HG03045 (cell line): ENCODE measurements around the gene AGFG2.
A peak's percentile ranks its signal among the peaks of the same experiment; 100 is the strongest.
"Not testable (repeated sequence)": the region's sequence is repeated elsewhere in the genome, so short reads cannot be mapped to it uniquely, and the experiment has no call there.

ENCODE experiments used
- ATAC-seq: cut with Tn5 transposase; IDR thresholded peaks from one replicate; pipeline ENCODE4 v1.9.1; 2021; ENCODE audit warnings: mild to moderate bottlenecking, moderate library complexity; ENCODE audit not compliant: unreplicated experiment

Gene AGFG2

GRCh38 chr7:100520138-100520537 is 18.9 kb upstream of the AGFG2 start:
- no peak for ATAC-seq

GRCh38 chr7:100521076-100521475 is 17.9 kb upstream of the AGFG2 start:
- ATAC-seq, result no peak

- not testable (repeated sequence) for ATAC-seq
Observed at GRCh38 chr7:100521909-100522593, 17.0 kb upstream of the AGFG2 start.

GRCh38 chr7:100523192-100523591 is 15.8 kb upstream of the AGFG2 start:
- not testable (repeated sequence) for ATAC-seq

GRCh38 chr7:100528108-100528866 is 10.7 kb upstream of the AGFG2 start:
- not testable (repeated sequence) for ATAC-seq

GRCh38 chr7:100532165-100533022 is 6.6 kb upstream of the AGFG2 start:
- no peak for ATAC-seq

- not testable (repeated sequence) for ATAC-seq
Observed at GRCh38 chr7:100535982-100536381, 3.0 kb upstream of the AGFG2 start.

- not testable (repeated sequence) for ATAC-seq
Observed at GRCh38 chr7:100536695-100537094, 2.3 kb upstream of the AGFG2 start.

- no peak for ATAC-seq
Observed at GRCh38 chr7:100538348-100538653, 702 bp upstream of the AGFG2 start.

GRCh38 chr7:100539436-100540006 is 518 bp downstream of the AGFG2 start:
- no peak for ATAC-seq

- no peak for ATAC-seq
Observed at GRCh38 chr7:100540073-100540723, 1.2 kb downstream of the AGFG2 start.

GRCh38 chr7:100541309-100541708 is 2.3 kb downstream of the AGFG2 start:
- ATAC-seq, result not testable (repeated sequence)

GRCh38 chr7:100543586-100543985 is 4.6 kb downstream of the AGFG2 start:
- ATAC-seq, result no peak

- no peak for ATAC-seq
Observed at GRCh38 chr7:100544386-100544785, 5.4 kb downstream of the AGFG2 start.

GRCh38 chr7:100544967-100545359 is 6.0 kb downstream of the AGFG2 start:
- no peak for ATAC-seq

- ATAC-seq, result peak; percentile 49
Observed at GRCh38 chr7:100545360-100546128, 6.5 kb downstream of the AGFG2 start.

- ATAC-seq, result peak; percentile 41
Observed at GRCh38 chr7:100546129-100546925, 7.3 kb downstream of the AGFG2 start.

GRCh38 chr7:100546926-100547800 is 8.2 kb downstream of the AGFG2 start:
- no peak for ATAC-seq
